ENCODE data around the gene ERICH2.

The ERICH2 gene

DNA sequence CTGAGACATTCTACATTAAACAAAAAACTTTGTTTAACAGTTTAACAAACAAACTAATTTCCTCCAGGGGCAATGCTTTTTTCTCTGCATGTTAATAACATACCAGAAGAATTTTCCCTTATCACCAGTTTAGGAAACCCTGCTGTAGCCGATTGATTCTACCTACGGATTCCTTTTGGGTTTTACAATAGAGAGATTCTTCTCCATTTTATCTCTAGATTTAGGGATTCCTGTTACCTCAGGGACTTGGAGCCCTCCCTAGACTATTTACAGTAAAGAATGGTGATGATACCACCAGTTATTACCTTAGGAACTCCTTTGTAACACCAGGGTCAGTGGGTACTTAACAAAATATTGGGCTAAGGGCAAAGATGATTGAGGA is 5.3 kb upstream of the ERICH2 start:
- DNase-seq = no peak

DNA sequence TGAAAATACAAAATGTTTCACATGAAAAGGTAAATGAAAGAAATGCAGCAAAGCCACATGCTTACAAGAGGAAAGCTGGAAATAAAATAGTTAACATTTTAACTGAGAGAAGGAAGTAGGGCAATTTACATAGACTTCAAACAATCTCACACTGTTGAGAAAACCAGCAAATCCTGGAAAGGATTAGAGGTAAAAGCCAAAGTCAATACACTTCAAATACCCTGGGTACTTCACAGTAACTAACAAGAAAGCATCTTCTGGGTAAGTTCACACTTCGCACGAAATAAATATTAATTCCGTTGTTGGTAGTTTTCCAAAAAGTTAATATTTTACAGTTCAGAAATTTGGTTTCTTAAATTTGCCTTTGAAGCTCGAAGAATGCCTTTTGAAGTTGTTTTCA is 3.5 kb upstream of the ERICH2 start:
- no peak for DNase-seq

DNA sequence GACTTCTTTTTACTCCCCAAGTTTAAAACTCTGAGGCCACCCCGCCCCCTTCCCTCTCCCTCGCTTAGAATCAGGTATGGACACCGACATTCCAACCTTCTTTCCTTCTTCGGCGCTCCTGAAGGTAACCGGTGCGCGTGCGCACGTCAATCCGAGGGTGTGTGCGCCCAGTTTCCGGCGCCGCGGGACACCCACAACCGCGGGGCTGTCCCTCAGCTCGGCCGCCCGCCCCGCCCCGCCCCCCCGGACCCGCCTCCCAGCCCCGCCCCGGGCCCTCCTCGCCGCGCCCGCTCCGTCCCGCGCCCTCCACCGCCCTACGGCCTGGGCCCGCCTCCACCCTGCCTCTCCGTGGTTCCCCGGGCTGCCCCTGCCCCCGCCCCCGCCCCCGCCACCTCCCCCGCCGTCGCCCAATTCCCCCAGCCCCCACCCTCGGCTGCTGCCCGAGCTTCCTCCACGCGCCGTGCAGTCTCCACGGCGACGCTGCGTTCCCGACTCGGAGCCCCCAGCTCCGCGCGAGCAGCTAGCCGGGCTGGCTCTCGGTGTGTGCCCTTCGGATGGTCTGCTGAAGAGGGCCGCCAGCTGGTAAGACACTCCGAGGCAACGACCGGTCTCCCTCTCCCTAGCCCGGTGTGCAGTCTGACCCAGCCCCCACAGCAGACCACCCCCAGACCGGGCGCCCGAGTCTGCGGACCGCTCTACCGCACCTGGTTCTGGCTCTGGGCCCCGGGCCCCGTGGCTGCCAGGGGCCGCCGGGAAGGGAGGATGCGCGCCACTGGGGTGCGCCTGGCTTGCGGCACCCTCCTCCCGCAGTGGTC is 635 bp downstream of the ERICH2 start:
- DNase-seq = peak; percentile 71 to 87 (median 85)

DNA sequence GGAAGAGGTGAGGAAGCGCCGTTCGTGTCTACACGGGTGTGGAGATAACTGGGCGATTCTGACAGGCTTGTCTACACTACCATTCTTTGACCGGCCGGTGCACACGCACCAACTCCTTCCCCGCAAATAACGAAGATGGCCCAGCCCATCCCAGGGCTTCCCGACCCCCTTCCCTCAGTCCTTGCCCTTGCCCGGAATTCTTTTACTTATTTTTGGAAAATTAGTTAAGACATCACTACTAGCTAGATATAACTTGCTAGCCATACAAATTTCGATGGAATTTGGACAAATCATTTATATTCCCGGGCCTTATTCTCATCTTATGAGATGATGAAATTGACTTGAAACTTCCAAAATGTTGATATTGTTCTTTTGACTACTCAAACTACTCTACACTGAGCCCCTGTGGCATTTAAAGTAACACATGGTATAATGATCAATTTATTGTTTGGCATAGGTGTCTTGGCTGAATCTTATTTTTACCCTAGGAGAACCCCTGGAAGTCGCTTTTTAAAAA is 1.3 kb downstream of the ERICH2 start:
- no peak for DNase-seq

DNA sequence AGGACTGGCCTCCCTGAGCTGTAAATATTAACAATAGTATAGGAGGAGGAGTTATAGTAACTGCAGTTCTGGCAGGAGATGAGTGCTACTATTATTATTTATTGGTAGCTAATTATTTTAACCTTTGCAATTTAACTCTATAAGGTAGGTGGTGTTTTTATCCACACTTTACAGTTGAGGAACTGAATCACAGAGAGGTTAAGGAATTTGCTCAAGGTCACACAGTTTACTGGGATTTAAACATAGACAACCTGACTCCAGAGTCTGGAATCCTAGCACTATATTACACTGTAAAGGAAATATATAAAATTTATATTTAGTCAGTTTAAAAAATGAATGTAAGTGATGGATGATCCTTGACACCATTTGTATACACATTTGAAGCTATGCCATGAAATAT is 2.1 kb downstream of the ERICH2 start:
- no peak for DNase-seq

DNA sequence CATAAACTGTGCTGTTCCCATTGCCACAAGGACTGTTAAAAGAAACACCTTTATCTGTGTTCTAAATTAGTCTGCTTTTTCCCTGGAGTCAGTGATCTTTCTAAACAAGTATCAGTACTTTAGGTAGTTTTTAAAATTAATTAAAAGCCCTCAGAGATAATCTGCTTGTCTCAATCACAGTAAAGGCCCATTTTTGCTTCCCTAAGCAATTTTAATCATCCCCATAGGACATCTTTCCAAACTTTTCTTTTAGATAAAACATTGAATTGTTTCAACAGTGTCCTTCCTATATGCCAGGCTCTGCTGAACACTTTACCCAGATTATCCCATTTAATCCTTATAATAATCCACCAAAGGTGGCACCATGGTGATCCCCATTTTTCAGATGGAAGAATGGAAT is 3.9 kb downstream of the ERICH2 start:
- no peak for DNase-seq

DNA sequence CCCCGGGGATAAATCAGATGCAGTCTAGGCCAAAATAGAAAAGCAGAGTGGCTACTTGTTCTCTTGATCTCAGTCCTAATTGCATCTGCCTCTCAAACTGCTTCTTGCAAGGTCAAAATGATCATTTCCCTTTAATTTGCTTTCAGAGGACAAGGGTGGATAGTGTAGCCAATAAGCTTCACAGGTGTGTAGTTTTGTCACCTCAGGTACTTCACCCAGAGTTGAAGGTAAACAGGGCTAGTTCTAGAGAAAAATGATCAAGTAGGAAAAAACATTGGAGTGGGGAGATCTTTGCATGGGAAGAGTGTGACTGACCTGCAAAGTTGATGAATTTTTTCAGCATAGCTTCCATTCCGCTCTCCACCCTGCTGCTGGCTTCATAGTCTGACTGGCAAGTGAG is 8.7 kb downstream of the ERICH2 start:
- DNase-seq = no peak

DNA sequence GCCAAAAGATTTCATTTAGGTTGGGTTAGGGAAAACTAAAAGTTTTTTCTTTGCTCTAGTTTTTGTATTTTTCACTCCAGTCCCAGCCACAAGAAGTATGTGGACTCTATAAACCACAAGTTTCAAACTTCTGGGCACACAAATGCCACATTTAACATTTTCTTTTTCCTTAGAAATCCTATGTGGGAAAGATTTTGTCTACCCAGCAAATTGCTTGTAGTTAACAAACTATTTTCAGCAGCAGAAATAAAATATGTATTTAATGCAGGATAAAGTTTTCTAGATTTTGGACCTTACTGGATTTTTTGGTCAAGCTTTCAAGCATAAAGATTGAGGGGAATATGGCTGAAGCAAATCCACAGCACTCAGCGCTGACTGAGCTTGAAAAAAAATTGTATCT is 9.1 kb downstream of the ERICH2 start:
- DNase-seq = no peak

DNA sequence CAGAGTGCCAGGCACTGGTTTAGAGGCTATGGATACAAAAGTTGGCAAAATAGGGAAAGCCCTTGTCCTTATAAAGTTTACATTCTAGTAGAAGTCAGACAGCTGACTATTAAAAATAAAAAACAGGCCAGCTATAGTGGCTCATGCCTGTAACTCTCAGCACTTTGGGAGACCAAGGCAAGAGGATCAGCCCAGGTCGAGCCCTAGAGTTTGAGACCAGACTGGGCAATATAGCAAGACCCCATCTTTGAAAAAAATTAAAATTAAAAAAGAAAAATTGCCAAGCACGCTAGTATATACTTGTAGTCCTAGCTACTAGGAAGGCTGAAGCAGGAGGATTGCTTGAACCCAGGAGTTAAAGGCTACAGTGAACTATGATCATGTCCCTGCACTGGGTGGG is 12.5 kb downstream of the ERICH2 start:
- DNase-seq = no peak

DNA sequence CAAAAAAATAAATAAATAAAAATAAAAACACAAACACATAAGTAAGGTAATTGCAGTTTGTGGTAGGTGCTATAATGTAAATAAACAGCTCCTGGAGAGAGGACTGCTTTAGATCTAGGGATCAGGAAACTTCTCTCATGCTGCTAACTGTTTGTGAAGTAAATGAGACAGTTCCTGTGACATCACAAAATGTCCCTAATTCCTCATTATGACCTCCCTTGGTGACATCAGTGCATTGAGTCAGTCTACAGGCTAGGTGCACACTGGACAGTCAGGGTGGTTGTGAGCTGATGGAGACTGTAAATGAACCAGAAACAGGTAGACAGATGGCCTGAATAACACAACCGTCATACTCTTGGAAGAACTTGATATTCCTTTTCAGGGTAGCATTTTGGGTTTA is 13.4 kb downstream of the ERICH2 start:
- peak in 1 of 3 donors; percentile 11 for DNase-seq

DNA sequence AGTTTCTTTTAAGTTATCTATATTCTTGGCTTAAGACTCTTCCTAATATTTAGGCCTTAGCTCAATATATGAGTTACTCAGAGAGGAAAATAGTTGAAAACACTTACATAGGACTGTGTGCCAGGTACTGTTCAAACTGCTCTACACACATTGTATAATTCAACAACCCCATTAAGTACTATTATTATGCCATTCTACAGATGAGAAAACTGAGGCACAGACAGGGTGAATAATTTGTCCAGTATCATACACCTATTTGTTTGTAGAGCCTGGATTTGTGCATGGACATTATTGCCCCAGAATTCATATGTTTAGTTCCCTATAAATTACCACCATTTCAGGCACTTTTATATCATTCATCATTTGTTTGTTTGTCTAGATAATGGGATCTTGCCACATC is 28.8 kb downstream of the ERICH2 start:
- DNase-seq = no peak

DNA sequence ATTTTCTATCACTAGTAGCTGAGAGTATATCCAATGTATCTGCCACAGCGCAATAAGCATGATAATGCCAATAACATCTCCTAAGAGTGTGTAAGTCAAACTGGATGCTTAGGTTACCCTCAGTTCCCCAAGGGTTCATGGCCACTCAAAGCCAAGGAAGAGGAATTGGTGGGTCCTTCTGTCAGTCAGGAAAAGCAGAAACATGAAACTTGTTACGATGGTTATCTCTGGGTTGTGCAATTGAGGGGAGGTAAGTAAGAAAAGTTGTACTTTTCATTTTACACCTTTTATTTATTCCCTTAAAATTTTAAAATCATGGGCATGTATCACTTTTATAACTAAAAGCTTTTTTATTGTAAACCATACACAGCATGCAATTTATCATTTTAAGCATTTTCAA is 36.4 kb downstream of the ERICH2 start:
- no peak for DNase-seq

DNA sequence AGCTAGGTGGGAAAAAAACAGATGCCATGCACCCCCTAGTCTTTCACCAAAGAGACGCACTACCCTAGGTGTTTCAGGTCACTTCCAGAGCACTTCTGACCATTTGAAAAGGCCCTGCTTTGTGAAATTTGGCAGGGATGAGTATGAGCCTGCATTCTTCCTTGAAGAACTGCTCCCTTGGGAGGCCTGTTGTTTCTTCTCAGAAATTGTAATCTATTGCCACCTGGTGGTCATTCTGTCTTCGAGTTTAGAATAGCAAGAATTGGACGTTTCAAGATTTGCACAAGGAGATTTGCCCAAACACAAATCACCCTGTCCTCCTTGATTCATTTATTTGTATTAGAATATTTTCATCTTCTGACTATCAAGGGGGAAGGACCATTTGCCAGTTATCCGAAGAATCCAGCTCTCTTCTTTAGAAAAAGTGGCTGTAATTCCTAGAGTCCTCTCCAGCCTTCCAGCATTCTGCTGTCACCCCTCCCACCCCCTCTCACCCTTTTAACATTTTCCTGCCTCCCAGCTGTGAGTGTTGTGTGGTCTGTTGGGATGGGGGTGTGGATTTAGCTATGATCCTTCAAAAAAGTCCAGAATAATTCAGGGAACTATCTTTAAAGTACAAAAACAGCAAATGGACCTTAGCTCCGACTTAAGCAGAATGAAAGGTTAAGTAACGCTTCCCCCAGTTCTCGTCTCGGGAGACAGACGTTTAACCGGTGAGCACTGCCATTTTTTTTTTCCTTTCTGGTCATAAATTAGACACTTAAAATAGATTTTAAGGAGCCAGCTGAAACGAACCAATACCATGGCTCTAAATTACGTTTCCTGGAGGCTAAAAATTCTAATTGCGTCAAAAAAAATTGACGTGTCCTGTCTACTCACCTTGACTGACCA is 42.8 kb downstream of the ERICH2 start:
- peak; percentile 84 to 93 (median 85) for DNase-seq

DNA sequence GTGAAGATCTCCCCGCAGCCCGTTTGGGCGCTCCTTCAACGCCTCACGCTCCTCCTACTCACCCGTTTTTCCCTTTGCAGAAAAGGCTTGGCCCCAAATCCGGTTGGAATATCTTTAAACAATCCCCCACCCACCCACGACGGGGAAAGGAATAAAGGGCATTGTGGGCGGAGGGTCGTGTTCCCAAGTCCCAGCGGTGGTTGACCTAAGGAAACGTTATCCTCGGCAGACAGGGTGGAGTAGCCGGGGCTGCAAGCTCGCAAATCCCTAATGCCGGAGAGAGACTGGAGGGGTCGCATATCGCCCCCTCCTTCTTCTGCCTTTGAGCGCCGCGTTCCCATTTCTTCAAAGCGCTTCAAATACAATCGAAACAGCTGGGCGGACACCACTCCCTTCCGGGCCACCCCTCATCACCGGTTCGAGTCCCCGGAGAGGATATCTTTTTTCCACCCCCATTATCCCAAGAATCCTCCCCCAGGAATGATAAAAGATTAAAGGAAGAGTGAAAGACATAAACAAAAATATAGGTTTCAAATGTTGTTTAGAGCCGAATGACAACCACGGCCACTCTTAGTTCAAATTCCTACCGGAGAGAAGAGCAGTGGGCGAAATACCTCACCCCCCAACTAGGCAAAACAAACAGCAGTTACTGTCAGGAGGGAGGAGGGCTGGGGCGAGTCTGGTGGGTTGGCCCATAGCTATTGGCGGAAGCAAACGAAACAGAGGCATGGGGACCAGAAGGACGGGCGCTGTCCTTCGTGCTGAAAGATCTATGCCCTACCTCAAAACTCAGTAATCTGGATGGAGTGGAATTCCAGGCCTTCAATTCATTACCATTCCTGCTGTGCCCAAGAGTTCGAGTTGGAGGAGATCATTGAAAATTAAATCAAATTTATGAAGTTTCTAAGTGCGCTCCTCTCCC is 43.7 kb downstream of the ERICH2 start:
- peak; percentile 43 to 71 (median 52) for DNase-seq

DNA sequence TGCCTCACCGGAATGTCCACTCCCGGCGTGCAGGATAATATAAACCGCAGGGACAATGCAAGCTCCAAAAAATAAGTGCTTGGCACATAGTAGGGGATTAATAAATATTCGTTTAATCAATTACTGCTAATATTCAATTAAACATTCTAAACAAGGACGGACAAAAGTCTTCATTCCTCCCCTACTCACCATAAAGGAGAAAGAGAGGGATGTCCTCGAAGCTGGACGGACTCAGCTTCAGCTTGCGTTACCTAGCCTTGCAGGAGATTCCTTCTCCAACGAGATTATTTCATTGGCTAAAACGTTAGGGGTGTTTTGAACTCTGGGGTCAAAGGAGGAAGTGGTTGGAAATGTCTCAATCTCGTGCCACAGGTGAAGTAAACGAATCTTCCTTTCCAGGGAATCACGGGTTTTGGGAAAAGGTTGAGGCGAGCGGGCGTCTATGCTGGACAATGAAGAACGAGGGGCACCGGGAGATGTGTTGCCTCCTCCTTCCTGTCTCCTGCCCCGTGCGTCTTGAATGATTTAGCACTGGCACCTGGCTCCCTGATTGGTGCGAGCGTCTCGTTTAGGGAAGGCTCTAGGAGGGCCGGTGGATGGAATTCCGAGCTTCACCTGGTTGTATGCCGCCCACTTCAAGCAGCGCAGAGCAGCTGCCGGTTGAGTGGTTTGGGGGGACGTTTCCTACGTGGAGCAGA is 44.5 kb downstream of the ERICH2 start:
- DNase-seq = no peak

DNA sequence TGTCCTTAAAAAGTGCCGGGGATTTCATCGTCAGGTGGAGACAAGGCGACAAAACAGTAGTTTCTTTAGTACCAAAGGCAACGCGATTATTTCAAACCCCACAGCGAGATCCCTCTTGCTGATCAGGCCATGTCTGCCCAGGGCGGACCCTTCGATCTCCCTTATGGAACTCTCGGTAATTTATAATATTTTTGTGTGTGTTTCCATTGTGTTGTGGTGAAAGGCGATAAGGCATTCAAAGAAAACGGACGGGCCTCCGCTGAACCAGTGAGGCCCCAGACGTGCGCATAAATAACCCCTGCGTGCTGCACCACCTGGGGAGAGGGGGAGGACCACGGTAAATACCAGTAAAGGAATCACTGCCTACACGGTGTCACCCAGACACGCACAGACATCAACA is 45.1 kb downstream of the ERICH2 start:
- DNase-seq = no peak

DNA sequence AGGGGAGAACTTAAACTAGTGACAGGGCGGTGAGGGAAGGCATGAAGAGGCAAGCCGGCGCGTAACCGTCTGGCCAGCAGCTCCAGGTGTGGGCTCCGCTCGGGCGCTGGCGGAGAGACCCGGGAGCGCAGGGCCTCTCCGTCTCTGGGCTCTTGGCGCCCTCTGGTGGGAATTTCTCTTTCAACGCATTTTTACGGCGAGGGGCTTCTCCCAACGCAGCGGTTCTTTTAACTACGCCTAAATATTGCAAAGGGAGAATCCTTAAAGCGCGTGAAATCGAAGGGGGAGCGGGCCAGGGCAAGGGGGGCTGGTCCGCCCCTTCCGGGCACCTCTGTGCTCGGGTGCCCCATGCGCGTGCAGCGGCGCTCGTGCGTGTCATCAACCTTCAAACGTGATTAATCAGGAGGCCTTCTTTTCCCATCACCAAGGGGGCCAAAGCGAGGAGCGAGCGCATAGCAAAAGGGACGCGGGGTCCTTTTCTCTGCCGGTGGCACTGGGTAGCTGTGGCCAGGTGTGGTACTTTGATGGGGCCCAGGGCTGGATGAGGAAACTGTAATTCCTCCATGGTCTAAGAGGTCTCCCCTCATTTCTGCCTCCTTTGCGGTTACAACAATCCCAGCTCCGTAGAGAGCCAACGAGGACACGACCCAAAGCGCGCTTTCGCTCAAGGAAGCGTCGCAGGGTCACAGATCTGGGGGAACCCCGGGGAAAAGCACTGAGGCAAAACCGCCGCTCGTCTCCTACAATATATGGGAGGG is 45.7 kb downstream of the ERICH2 start:
- DNase-seq = peak; percentile 62 to 79 (median 74)

DNA sequence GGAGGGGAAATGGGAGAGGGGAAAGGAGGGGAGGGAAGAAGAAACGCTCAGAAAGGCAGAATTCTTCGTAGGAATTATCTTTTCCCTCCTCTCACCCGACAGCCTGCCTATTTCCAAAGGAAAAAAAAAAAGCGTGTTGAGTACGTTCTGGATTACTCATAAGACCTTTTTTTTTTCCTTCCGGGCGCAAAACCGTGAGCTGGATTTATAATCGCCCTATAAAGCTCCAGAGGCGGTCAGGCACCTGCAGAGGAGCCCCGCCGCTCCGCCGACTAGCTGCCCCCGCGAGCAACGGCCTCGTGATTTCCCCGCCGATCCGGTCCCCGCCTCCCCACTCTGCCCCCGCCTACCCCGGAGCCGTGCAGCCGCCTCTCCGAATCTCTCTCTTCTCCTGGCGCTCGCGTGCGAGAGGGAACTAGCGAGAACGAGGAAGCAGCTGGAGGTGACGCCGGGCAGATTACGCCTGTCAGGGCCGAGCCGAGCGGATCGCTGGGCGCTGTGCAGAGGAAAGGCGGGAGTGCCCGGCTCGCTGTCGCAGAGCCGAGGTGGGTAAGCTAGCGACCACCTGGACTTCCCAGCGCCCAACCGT is 46.4 kb downstream of the ERICH2 start, which contains the start of gene GAD1:
TSS of gene GAD1 (plus strand) at position 384 of the 589 bp plus-strand sequence. CDS start 1,705 bp downstream, outside the sequence.
- DNase-seq = peak; percentile 79 to 93 (median 93)

DNA sequence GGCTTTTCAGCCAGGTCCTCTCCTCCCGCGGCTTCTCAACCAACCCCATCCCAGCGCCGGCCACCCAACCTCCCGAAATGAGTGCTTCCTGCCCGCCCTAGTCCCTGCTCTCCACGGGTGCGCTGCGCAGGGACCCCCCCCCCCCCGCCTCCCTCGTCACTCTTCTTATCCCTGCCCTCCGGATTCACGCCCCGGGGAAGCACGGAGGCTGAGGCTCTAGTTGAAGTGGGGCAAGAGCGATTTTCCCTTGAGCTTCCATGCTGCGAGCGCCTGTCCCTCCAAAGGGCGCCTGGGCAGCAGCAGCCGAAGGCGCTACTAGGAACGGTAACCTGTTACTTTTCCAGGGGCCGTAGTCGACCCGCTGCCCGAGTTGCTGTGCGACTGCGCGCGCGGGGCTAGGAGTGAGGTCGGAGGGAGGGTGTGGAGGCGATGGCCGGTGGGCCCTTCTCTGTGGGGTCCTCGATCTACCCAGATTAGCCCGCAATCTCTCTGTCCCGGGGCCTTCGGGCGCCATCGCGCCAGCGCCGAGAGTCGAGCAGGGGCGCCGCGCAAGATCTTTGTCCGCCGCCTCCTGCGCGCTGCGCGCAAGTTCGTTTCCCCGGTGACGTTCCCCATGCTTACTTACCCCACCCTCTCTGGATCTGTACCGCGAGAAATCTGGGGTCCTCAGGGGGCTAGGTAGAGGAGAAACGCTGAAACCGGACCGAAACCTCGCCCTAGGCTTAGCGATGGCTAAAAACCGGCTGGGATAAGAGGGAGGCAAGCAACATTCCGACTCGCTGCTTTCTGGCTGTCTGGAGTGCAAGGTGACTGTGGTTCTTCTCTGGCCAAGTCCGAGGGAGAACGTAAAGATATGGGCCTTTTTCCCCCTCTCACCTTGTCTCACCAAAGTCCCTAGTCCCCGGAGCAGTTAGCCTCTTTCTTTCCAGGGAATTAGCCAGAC is 47.2 kb downstream of the ERICH2 start:
- DNase-seq = peak in 2 of 3 donors; percentile 25 to 40
